NB4 (cell line): ENCODE measurements around the gene DENND1A.

Experiments
- POLR2A ChIP-seq: IDR thresholded peaks from 2 replicates; pipeline ENCODE4 v1.6.1; 2011; ENCODE audit warnings: mild to moderate bottlenecking; ENCODE audit not compliant: insufficient read length; ENCODE audit errors: extremely low read depth
- TF ChIP-seq, protein P1 (sequence below): IDR thresholded peaks from one replicate; pipeline ENCODE4 v1.5.1; 2012; ENCODE audit warnings: low read depth, low read length
- TF ChIP-seq, protein P2 (sequence below): IDR thresholded peaks from 2 replicates; pipeline ENCODE4 v1.6.1; 2011; ENCODE audit warnings: low read depth, low read length

DNA sequence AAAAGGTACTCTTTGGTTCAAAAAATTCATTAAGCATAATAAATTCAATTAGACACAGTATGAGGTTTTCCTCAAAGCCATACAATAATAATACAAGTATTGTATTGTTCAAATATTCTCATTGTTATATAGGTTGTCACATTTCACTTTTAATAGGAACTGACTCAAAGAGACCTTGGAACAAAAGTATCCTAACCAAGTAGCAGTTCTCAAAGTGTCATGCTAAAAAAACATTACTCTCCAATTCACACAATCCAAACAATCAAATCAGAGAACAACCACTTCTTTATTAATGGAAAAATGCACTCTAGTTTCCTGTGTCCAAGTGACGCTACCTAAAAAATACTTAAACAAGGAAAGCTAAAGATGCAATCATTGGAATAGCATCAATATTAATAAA is 115.4 kb downstream of the DENND1A start:
- TF ChIP-seq, protein P1, sequence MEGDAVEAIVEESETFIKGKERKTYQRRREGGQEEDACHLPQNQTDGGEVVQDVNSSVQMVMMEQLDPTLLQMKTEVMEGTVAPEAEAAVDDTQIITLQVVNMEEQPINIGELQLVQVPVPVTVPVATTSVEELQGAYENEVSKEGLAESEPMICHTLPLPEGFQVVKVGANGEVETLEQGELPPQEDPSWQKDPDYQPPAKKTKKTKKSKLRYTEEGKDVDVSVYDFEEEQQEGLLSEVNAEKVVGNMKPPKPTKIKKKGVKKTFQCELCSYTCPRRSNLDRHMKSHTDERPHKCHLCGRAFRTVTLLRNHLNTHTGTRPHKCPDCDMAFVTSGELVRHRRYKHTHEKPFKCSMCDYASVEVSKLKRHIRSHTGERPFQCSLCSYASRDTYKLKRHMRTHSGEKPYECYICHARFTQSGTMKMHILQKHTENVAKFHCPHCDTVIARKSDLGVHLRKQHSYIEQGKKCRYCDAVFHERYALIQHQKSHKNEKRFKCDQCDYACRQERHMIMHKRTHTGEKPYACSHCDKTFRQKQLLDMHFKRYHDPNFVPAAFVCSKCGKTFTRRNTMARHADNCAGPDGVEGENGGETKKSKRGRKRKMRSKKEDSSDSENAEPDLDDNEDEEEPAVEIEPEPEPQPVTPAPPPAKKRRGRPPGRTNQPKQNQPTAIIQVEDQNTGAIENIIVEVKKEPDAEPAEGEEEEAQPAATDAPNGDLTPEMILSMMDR: no peak
- TF ChIP-seq POLR2A: no peak
- TF ChIP-seq, protein P2, sequence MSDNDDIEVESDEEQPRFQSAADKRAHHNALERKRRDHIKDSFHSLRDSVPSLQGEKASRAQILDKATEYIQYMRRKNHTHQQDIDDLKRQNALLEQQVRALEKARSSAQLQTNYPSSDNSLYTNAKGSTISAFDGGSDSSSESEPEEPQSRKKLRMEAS: no peak
